Gastrocnemius medialis (tissue), 4 donors: ENCODE measurements around the gene PSMB2.

Experiments used
- POLR2A ChIP-seq, 2 donors: fragments of 450-650 bp; IDR thresholded peaks; one replicate each; pipeline ENCODE4 v1.6.1; 2017; ENCODE audit warnings: antibody characterized with exemption in 2 of 2, mild to moderate bottlenecking in 2 of 2, moderate library complexity in 2 of 2
- TF ChIP-seq, protein P1 (sequence below), 5 experiments: fragments of 450-650 bp in 3 of 5; fragments of 200-600 bp in 2 of 5; sonication (generic) in 2 of 5; IDR thresholded peaks in 4 of 5; conservative IDR thresholded peaks in 1 of 5; 1 replicate in 4 of 5; 2 replicates in 1 of 5; pipeline ENCODE4 v1.5.1; 2016 to 2019; ENCODE audit warnings: antibody characterized with exemption in 5 of 5, mild to moderate bottlenecking in 3 of 5, moderate library complexity in 3 of 5

DNA sequence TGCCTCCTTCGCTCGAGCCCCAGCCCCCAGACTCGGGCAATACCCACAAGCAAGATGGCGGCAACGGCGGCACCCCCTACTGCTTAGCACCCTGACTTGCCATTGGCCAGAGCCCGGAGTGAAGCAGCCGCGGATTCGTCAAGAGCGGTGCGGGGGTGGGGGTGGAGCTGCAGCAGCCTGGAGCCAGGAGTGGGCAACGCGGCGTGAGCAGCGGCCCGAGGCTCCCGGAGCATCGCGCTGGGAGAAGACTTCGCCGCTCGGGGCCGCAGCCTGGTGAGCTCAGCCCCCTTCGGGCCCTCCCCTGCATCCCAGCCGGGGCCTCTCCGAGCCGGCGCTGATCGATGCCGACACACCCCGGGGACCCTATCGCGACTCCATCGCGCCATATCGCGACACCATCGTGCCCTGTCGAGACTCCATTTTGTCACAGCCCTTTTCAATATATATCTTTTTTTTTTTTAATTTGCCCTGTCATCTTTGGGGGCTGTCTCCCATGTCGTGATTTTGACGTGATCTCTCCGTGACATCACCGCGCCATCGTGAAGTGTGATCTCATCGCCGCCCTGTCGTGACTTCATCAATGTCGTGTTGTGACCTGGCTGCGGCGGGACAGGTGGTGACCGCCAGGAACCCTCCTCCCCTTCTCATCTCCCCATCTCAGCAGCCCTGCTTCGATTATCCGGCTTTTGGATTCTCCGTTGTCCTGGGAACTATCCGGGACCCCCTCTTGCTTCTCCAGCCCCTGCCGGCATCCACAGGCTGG lies 83.5 kb downstream of the PSMB2 start, which contains the start of gene NCDN:
- TF ChIP-seq, protein P1, sequence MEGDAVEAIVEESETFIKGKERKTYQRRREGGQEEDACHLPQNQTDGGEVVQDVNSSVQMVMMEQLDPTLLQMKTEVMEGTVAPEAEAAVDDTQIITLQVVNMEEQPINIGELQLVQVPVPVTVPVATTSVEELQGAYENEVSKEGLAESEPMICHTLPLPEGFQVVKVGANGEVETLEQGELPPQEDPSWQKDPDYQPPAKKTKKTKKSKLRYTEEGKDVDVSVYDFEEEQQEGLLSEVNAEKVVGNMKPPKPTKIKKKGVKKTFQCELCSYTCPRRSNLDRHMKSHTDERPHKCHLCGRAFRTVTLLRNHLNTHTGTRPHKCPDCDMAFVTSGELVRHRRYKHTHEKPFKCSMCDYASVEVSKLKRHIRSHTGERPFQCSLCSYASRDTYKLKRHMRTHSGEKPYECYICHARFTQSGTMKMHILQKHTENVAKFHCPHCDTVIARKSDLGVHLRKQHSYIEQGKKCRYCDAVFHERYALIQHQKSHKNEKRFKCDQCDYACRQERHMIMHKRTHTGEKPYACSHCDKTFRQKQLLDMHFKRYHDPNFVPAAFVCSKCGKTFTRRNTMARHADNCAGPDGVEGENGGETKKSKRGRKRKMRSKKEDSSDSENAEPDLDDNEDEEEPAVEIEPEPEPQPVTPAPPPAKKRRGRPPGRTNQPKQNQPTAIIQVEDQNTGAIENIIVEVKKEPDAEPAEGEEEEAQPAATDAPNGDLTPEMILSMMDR (IDR thresholded peaks at IDR 0.05 in 4 of 5, conservative IDR thresholded peaks at IDR 0.05 in 1 of 5) = no peak
- no peak for TF ChIP-seq POLR2A (IDR thresholded peaks at IDR 0.05)
